ENCODE results near the gene ZNF618.

The ZNF618 gene

DNA sequence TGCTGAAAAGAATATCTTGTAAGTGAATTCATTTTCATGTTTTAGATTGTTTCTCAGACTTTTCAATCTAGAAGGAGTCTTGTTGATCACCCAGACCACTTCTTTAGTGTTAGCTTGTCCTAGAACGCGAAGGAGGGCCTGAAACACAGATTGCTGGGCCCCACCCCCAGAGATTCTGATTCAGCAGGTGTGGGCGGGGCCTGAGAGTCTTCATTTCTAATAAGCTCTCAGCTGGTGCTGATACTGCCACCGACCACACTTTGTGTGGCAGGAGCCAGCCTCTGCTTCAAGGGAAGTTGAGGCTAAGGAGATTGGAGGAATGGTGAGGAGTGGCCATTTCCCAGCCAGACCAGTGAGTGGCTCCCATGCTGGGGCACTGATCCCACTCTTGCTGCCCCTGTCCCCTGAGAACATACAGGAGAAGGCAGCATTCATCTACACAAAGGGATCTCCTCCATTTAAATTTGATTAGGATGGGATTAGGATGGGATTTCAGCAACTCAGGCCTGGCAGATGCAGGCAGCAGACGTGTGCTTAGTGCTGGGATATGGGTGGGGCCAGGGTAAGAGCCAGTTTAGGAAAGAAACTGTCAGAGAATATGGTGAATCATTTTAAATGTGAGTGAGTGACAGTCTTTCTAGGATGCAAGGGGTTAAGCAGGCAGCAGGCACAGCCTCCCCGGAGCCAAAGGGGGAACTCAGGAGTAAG, 35.9 kb downstream of the ZNF618 start:
- DNase-seq (ENCODE audit: low read depth), result no peak

DNA sequence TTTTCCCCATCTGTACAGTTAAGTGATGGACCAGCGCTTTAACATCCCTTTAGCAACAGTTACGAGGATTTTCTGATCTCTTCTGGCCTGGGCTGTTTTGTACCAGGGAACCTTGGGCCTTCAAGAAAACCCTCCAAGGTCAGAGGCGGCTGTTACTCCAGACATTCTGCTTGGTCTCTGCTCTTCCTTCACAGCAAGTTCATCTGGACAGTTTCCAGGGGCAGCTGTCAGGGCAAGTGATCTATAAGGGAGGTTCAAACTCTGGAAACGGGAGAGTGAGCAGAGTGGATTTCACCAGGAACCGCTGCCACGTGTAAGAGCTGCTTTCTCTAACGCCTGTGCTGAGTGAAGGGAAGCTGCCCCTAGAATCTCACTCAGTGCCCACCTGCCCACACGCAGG, 36.7 kb downstream of the ZNF618 start:
- DNase-seq (ENCODE audit: low read depth), result no peak

- DNase-seq (ENCODE audit: low read depth), result no peak
Observed at GRCh38 chr9:113913426-113914195, 37.5 kb downstream of the ZNF618 start.

DNA sequence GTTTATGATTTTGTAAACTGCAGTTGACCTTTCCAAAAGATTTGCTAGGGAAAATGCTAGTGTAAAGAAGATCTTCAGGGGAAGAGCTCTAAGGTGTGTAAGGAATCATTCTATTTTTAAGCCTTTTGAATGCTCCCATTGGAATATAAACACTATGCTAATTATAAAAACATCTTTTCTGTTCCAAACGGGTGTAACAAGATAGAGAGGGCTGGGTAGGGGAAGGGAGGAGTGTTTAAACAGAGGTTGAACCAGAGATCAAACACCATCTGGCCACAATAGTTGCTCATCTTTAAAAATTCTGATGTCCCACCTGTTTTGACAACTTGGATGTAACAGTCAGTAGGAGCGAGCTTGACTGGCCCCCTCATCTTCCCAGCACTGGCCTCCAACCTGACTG, 38.4 kb downstream of the ZNF618 start:
- no peak for DNase-seq (ENCODE audit: low read depth)

DNA sequence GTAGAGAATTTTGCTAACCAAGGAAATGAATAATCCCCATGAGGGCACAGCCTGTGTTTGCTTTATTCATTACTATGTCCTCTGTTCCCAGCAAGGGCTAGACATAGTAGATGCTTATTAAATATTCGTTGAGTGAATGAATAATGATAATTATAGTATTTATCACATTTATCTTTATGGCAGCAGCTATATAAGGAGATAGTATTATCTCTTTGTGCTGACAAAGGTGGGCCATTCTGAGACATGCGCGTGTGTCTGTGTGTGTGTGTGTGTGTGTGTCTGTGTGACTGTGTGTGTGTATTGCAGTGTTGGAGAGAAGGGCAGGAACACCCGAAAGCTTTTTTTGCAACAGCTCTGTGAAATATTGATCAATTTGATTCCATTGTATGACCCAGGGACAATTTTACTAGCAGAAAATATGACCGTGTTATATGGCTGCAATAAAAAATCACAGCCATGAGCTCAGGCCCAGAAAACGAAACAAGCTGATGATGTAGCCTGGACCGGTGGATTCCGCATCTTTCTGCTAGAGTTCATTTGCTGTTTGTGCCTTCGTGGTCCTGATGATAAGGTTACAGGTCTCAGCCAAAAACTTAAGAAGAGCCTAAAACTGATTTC, 39.8 kb downstream of the ZNF618 start:
- no peak for DNase-seq (ENCODE audit: low read depth)

- DNase-seq (ENCODE audit: low read depth), result no peak
Observed at GRCh38 chr9:113916931-113917330, 40.8 kb downstream of the ZNF618 start.

DNA sequence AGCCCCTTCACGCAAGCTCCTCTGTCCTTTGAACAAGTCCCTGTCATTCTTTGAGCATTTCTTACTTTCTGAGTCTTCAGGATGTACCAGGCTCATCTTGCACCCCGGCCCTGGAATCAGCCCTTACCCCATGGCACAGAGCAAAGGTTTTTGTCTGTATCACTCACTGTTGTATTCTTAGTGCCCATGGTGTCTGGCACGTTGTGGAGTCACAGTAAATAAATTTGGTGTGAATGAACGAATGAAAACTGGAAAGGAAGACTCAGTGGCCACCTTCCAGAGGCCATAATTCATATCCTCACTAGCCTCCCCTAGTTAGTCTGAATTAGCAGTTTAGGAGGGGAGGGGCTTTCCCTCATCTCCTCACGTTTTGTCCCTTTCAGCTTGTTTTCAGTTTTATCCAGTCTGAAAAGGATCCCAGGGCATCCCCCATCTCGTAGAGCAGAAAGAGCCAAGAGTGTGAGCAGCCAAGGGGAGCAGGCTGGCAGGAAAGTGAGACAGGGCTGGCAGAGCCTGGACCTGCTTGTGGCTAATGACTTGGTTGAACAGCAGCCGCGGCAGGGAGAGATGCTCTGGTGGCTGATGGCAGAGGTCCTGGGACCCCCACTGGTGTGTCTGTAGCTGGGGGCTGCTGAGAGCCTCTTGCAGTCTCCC, 42.7 kb downstream of the ZNF618 start:
- DNase-seq (ENCODE audit: low read depth), result no peak

DNA sequence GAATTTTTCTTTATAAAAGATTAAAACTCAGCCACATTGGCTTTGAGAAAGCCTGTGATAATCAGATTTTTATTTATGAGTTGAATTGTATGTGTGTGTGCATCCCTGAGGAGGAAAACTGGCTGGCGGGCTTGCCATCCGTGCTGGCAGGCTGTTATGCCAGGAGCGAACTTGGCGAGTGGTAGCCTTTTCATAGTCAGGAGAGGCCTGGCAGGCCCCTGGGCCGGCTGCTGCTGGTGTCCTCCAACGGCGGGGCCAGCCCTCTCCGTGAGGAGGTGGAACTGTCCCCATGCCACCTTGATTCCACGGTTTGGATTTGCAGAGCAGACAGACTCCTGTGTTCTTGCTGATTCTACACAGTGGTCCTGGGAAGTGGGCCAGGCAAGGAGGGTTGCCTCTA, 43.3 kb downstream of the ZNF618 start:
- no peak for DNase-seq (ENCODE audit: low read depth)

DNA sequence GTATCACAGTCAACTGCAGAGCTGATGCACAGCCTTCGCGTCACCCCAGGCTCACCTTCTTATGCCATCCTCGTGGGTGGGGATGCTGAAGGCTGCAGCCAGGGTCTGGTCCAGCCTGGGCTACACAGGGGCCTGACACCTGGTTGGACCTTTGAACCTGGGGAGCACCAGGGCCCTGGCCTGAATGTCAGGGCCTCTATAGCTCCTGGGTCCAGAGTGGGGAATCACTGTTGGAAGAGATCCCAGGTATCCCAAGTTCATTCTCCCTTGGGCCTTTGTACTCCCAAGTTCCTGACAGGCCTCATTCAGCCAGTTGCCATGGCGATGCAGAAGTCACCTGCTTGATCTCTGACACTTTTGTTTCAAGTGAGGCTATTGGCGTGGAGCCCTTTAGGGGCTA, 43.8 kb downstream of the ZNF618 start:
- no peak for DNase-seq (ENCODE audit: low read depth)

DNA sequence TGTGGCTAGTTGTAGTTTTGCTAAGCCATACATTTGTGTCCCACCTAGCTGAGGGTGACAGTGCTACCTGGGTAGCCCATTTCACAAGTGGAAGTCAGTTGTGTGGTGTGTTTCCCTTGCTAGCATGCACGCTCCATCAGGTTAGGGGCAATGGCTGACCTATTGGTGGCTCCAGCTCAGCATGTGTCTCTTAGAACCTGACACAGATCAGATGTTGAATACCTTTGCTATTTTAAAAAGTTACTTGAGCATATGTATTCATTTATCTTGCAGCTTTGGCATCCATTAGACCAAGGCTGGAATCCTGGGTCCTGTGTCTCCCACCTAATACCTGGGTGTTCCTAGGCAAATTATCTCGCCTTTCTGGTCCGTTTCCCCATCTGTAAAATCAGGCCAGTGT, 44.8 kb downstream of the ZNF618 start:
- no peak for DNase-seq (ENCODE audit: low read depth)

GRCh38 chr9:113921396-113921925, 45.4 kb downstream of the ZNF618 start:
- DNase-seq (ENCODE audit: low read depth), result no peak

- DNase-seq (ENCODE audit: low read depth), result no peak
Observed at GRCh38 chr9:113922160-113922559, 46.1 kb downstream of the ZNF618 start.

GRCh38 chr9:113926211-113926610, 50.1 kb downstream of the ZNF618 start:
- DNase-seq (ENCODE audit: low read depth), result no peak

GRCh38 chr9:113927277-113927676, 51.2 kb downstream of the ZNF618 start:
- no peak for DNase-seq (ENCODE audit: low read depth)

DNA sequence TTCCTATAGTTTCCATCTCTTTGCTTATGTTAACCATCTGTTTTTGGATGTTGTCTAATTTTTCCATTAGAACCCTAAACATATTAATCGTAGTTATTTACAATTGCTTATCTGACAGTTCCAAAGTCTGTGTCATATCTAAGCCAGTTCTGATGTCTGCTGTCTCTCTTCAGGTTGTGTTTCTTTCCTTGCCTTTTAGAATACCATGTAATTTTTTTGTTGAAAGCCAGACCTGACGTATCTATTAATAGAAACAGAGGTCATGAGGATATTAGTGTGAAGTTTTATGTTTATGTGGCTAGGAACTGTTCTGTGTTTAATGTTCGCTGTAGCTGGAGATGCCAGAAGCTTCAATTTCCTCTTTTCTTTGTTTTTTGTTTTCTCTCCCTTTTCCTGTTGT, 52.2 kb downstream of the ZNF618 start:
- DNase-seq (ENCODE audit: low read depth), result no peak

GRCh38 chr9:113929634-113930389, 53.7 kb downstream of the ZNF618 start:
- no peak for DNase-seq (ENCODE audit: low read depth)

- no peak for DNase-seq (ENCODE audit: low read depth)
Observed at GRCh38 chr9:113930390-113930783, 54.3 kb downstream of the ZNF618 start.

DNA sequence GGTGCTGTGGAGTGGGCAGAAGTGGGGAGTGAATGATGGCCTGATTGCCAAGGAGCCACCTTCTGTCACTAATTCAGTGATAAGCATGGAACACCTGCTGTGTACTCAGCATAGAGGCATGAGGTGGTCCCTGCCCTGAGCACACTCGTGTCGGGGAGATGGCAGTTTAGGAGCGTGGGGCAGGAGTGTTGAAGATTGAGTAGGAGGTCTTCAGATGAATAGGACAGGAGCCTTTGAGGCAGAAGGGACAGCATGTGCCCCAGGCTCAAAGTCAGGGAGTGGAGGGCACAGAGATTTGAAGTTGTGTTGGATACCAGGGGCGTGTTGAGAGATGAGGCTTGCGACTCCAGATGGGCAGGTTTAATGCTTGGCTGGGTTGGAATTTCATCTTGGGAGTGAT, 55.0 kb downstream of the ZNF618 start:
- DNase-seq (ENCODE audit: low read depth), result no peak

- DNase-seq (ENCODE audit: low read depth), result no peak
Observed at GRCh38 chr9:113931777-113932176, 55.7 kb downstream of the ZNF618 start.

- no peak for DNase-seq (ENCODE audit: low read depth)
Observed at GRCh38 chr9:113932906-113933584, 56.9 kb downstream of the ZNF618 start.

GRCh38 chr9:113933671-113934070, 57.6 kb downstream of the ZNF618 start:
- no peak for DNase-seq (ENCODE audit: low read depth)

Measured in activated gamma-delta T cell treated with anti-CD3 and anti-CD28 coated beads, Interleukin-2, amount 50 U/mL, for 16 hours (primary cell).